HepG2 (cell line): ENCODE data around the gene TTF2. TPM values are rescaled to one million over a fixed set of nuclear protein-coding genes. Genes with fewer than 3 reads are reported as not detected.

ENCODE experiments used
- ATAC-seq: fragments of 200-7000 bp; cut with Tn5 transposase; 3 replicates; pipeline ENCODE4 v1.9.1; 2020; ENCODE audit warnings: mild to moderate bottlenecking, moderate library complexity
- BruUV-seq: library from RNA; stranded (reverse); fragments of 400-500 nt; replicated peaks from 2 replicates; lab custom pipeline; 2021; lab: Mats Ljungman, UMichigan
- CTCF ChIA-PET: fragments of 300-600 bp; formaldehyde crosslinking; extraction: SDS; loops from one replicate; lab custom pipeline; 2021; ENCODE audit warnings: low total read pairs, inconsistent platforms, low intra/inter-chr PET ratio; lab: Yijun Ruan, JAX
- POLR2A ChIA-PET: fragments of 350-600 bp; sonication (Branson Sonifier 250); formaldehyde crosslinking; loops from one replicate; lab custom pipeline; 2020; ENCODE audit warnings: antibody characterized with exemption, inconsistent platforms; lab: Yijun Ruan, JAX
- DNase-seq: peaks from one replicate; pipeline ENCODE4 v3.0.0-alpha.2; 2015; ENCODE audit warnings: low spot score
- FAIRE-seq: peaks from 3 replicates; lab custom pipeline; 2011; peaks lifted over from hg19 to GRCh38; lab: Jason Lieb, UNC
- H2AFZ ChIP-seq: one replicate; pipeline ENCODE4 v1.6.1; 2011; ENCODE audit warnings: low read length, inconsistent platforms
- H3K27ac ChIP-seq: fragments of 300-600 bp; 3 replicates; pipeline ENCODE4 v1.8.0; 2011; ENCODE audit warnings: mixed run types, mild to moderate bottlenecking, mixed read lengths, low read length, inconsistent platforms; ENCODE audit not compliant: insufficient read depth; ENCODE audit errors: extremely low read length
- H3K27me3 ChIP-seq, 2 experiments: fragments of 200-600 bp in 1 of 2; 2 replicates in 1 of 2; 3 replicates in 1 of 2; pipeline versions ENCODE4 v1.6.0 to v1.8.0; 2011; ENCODE audit warnings: low read length in 2 of 2, mild to moderate bottlenecking in 2 of 2, moderate library complexity in 2 of 2, inconsistent platforms in 1 of 2; ENCODE audit not compliant: insufficient read depth in 2 of 2, control insufficient read depth in 1 of 2
- H3K36me3 ChIP-seq, 2 experiments: fragments of 200-600 bp in 1 of 2; replicated peaks in 1 of 2; 2 replicates in 1 of 2; 3 replicates in 1 of 2; pipeline versions ENCODE4 v1.5.1 to v1.8.0; 2011; ENCODE audit warnings: low read length in 2 of 2, inconsistent platforms in 1 of 2; ENCODE audit not compliant: insufficient read depth in 2 of 2, control insufficient read depth in 1 of 2
- H3K4me1 ChIP-seq: 2 replicates; pipeline ENCODE4 v1.5.1; 2012; ENCODE audit warnings: low read length, inconsistent platforms; ENCODE audit not compliant: insufficient read depth
- H3K4me2 ChIP-seq: 2 replicates; pipeline ENCODE4 v1.6.0; 2011; ENCODE audit warnings: low read depth, low read length, inconsistent platforms
- H3K4me3 ChIP-seq, 3 experiments: fragments of 200-600 bp in 1 of 3; sonication (generic), shearing (Covaris generic) in 1 of 3; replicated peaks in 1 of 3; 2 replicates each; pipeline ENCODE4 v1.5.1; 2011 to 2016; ENCODE audit warnings: low read length in 3 of 3, inconsistent platforms in 2 of 3, low read depth in 2 of 3, mild to moderate bottlenecking in 2 of 3, control low read depth in 1 of 3, mixed read lengths in 1 of 3; ENCODE audit not compliant: insufficient read depth in 1 of 3
- H3K79me2 ChIP-seq: one replicate; pipeline ENCODE4 v1.6.1; 2011; ENCODE audit warnings: low read length, inconsistent platforms; ENCODE audit not compliant: insufficient read depth
- H3K9ac ChIP-seq: 2 replicates; pipeline ENCODE4 v1.6.0; 2011; ENCODE audit warnings: mild to moderate bottlenecking, low read depth, low read length, inconsistent platforms; ENCODE audit not compliant: insufficient read depth
- H3K9me3 ChIP-seq: 2 replicates; pipeline ENCODE4 v1.5.1; 2012; ENCODE audit warnings: mild to moderate bottlenecking, low read length
- H4K20me1 ChIP-seq: 2 replicates; pipeline ENCODE4 v1.6.0; 2011; ENCODE audit warnings: inconsistent platforms, mild to moderate bottlenecking, low read length, moderate library complexity; ENCODE audit not compliant: insufficient read depth
- EED ChIP-seq: sonication (generic); formaldehyde crosslinking; IDR thresholded peaks from 2 replicates; pipeline ENCODE4 v1.5.0; 2020; ENCODE audit warnings: mild to moderate bottlenecking, missing genetic modification reagents
- EHMT2 ChIP-seq: fragments of 200-600 bp; sonication (generic); IDR thresholded peaks from 2 replicates; pipeline ENCODE4 v1.7.0; 2017; ENCODE audit warnings: antibody characterized with exemption, low read depth, low read length, borderline replicate concordance
- KAT7 ChIP-seq: IDR thresholded peaks from 2 replicates; pipeline ENCODE4 v1.6.1; 2018; ENCODE audit warnings: borderline replicate concordance, missing compliant biosample characterization
- KDM5A ChIP-seq: fragments of 200-600 bp; sonication (generic); IDR thresholded peaks from 2 replicates; pipeline ENCODE4 v1.7.0; 2018; ENCODE audit warnings: antibody characterized with exemption, mild to moderate bottlenecking, low read length, borderline replicate concordance
- ONECUT2 ChIP-seq: sonication (generic); formaldehyde crosslinking; IDR thresholded peaks from 2 replicates; pipeline ENCODE4 v1.4.0; 2020; ENCODE audit warnings: missing genetic modification reagents
- PITX1 ChIP-seq: sonication (generic); formaldehyde crosslinking; IDR thresholded peaks from 2 replicates; pipeline ENCODE4 v1.5.1; 2020; ENCODE audit warnings: mild to moderate bottlenecking, missing genetic modification reagents
- POGZ ChIP-seq: sonication (generic); formaldehyde crosslinking; IDR thresholded peaks from 2 replicates; pipeline ENCODE4 v1.4.0; 2020; ENCODE audit warnings: mild to moderate bottlenecking, missing genetic modification reagents
- PRMT3 ChIP-seq: sonication (generic); formaldehyde crosslinking; IDR thresholded peaks from 2 replicates; pipeline ENCODE4 v1.8.1; 2022; ENCODE audit warnings: low read depth, mild to moderate bottlenecking, moderate library complexity, missing genetic modification reagents, borderline replicate concordance
- THYN1 ChIP-seq: sonication (generic); formaldehyde crosslinking; IDR thresholded peaks from 2 replicates; pipeline ENCODE4 v1.8.1; 2023; ENCODE audit warnings: low read depth, mild to moderate bottlenecking, moderate library complexity, missing genetic modification reagents, borderline replicate concordance
- XBP1 ChIP-seq: sonication (generic); formaldehyde crosslinking; IDR thresholded peaks from 2 replicates; pipeline ENCODE4 v1.5.0; 2020; ENCODE audit warnings: missing genetic modification reagents
- ZMAT3 ChIP-seq: sonication (generic); formaldehyde crosslinking; conservative IDR thresholded peaks from 2 replicates; pipeline ENCODE4 v1.7.0; 2021; ENCODE audit warnings: missing genetic modification reagents
- ZNF205 ChIP-seq: IDR thresholded peaks from 2 replicates; pipeline ENCODE4 v1.6.1; 2018; ENCODE audit warnings: missing biosample characterization, missing genetic modification reagents
- ZNF337 ChIP-seq: sonication (generic); formaldehyde crosslinking; IDR thresholded peaks from 2 replicates; pipeline ENCODE4 v1.5.1; 2020; ENCODE audit warnings: missing genetic modification reagents, low read depth, mild to moderate bottlenecking, borderline replicate concordance
- ZNF484 ChIP-seq: sonication (generic); formaldehyde crosslinking; IDR thresholded peaks from 2 replicates; pipeline ENCODE4 v1.5.1; 2020; ENCODE audit warnings: mild to moderate bottlenecking, low read depth, missing genetic modification reagents, borderline replicate concordance
- ZNF530 ChIP-seq: sonication (generic); formaldehyde crosslinking; IDR thresholded peaks from 2 replicates; pipeline ENCODE4 v1.5.0; 2020; ENCODE audit warnings: low read depth, mild to moderate bottlenecking, missing genetic modification reagents
- ZNF619 ChIP-seq: sonication (generic); formaldehyde crosslinking; IDR thresholded peaks from 2 replicates; pipeline ENCODE4 v1.4.0; 2020; ENCODE audit warnings: mild to moderate bottlenecking, missing genetic modification reagents
- ZNF775 ChIP-seq: sonication (generic); formaldehyde crosslinking; IDR thresholded peaks from 2 replicates; pipeline ENCODE4 v1.4.0; 2020; ENCODE audit warnings: missing genetic modification reagents, mild to moderate bottlenecking, moderate library complexity, borderline replicate concordance
- ZSCAN20 ChIP-seq: sonication (generic); formaldehyde crosslinking; IDR thresholded peaks from 2 replicates; pipeline ENCODE4 v1.4.0; 2020; ENCODE audit warnings: missing genetic modification reagents, mild to moderate bottlenecking, borderline replicate concordance
- WGBS: methylation state at CpG from one replicate; pipeline ENCODE4 v1.1.6; 2017; ENCODE audit warnings: low lambda C conversion rate; 5-methylcytosine and 5-hydroxymethylcytosine counted together
- in situ Hi-C: cut with HindIII; loops from 2 replicates; pipeline ENCODE4 v1.10.0; 2017; ENCODE audit warnings: low pct_unique_long_range_greater_than_20kb; ENCODE audit not compliant: extremely low pct_ligation_motif_present
- intact Hi-C: fragments of 100-400 bp; cut with micrococcal nuclease; formaldehyde crosslinking; loops from one replicate; pipeline ENCODE4 v1.10.0; 2022; ENCODE audit not compliant: unreplicated experiment
- polyA plus RNA-seq, 8 experiments: library from polyadenylated mRNA; depleted of rRNA in 3 of 8; stranded (reverse) in 7 of 8; unstranded in 1 of 8; fragments of >200 nt; fragmentation: Illumina TruSeq in 4 of 8; extraction: Trizol in 4 of 8; gene quantifications; 2 replicates each; pipeline versions ENCODE4 v1.2.1 to v1.2.3, GENCODE V29; 2011 to 2016; ENCODE audit warnings: low read depth in 4 of 8, missing spikeins in 1 of 8, mixed read lengths in 1 of 8; ENCODE audit not compliant: insufficient read depth in 1 of 8
- total RNA-seq, 5 experiments: library from RNA; depleted of rRNA; stranded (reverse); fragments of >200 nt; fragmentation: Illumina TruSeq; extraction: Trizol; gene quantifications; 2 replicates each; pipeline ENCODE4 v1.2.3, GENCODE V29; 2016; ENCODE audit warnings: low read depth in 1 of 5
- TF ChIP-seq, protein P1 (sequence below): sonication (generic); formaldehyde crosslinking; IDR thresholded peaks from 2 replicates; pipeline ENCODE4 v1.9.0; 2021; ENCODE audit warnings: missing genetic modification reagents, mild to moderate bottlenecking, borderline replicate concordance
- TF ChIP-seq, protein P2 (sequence below): sonication (generic); formaldehyde crosslinking; IDR thresholded peaks from 2 replicates; pipeline ENCODE4 v1.5.1; 2020; ENCODE audit warnings: missing genetic modification reagents, mild to moderate bottlenecking, borderline replicate concordance

TTF2 gene
- total and polyA plus RNA-seq, 2 of the 13 experiments (the other 11 are each of a cell fraction or from before 2014, with no cell fraction given) = 12.8 to 48.9 TPM

DNA sequence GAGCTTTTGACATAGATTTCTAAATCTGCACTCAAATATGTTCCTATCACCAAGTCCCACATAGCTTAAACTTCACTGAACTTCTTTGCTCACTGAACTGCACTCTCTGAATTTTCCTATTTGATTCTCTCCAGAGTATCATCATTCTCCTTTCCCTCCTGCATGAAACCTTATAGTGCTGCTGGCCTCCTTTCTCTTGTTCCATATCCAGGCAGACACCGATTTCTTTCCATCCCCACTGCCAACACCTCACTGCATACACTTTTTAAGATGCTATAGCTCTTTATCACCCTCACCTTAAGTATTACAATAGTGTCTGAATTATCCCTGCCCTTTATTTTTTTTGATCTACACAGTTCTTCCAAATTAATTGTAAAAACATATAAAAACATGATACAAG is 64.5 kb downstream of the TTF2 start:
- in situ Hi-C loops = loop anchor here (25.0 kb wide), 1 partner anchor 163 kb away; no protein-coding TSS in a partner anchor
- POLR2A ChIA-PET = no interaction called here
- BruUV-seq = no TSS peak
- no peak for FAIRE-seq
- TF ChIP-seq ZNF484 (no peak), POGZ (CRISPR knock-in tag) (no peak), EHMT2 (no peak), KAT7 (CRISPR knock-in tag) (no peak), ZNF530 (CRISPR knock-in tag) (no peak), PRMT3 (no peak), THYN1 (CRISPR knock-in tag) (no peak), EED (no peak), XBP1 (CRISPR knock-in tag) (no peak), ONECUT2 (CRISPR knock-in tag) (no peak), KDM5A (no peak), ZSCAN20 (CRISPR knock-in tag) (no peak), ZMAT3 (CRISPR knock-in tag) (no peak), ZNF775 (no peak), ZNF337 (no peak), ZNF619 (CRISPR knock-in tag) (no peak), ZNF205 (CRISPR knock-in tag) (no peak), PITX1 (CRISPR knock-in tag) (no peak)
- TF ChIP-seq, protein P1, sequence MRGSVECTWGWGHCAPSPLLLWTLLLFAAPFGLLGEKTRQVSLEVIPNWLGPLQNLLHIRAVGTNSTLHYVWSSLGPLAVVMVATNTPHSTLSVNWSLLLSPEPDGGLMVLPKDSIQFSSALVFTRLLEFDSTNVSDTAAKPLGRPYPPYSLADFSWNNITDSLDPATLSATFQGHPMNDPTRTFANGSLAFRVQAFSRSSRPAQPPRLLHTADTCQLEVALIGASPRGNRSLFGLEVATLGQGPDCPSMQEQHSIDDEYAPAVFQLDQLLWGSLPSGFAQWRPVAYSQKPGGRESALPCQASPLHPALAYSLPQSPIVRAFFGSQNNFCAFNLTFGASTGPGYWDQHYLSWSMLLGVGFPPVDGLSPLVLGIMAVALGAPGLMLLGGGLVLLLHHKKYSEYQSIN (CRISPR knock-in tag) = no peak
- TF ChIP-seq, protein P2, sequence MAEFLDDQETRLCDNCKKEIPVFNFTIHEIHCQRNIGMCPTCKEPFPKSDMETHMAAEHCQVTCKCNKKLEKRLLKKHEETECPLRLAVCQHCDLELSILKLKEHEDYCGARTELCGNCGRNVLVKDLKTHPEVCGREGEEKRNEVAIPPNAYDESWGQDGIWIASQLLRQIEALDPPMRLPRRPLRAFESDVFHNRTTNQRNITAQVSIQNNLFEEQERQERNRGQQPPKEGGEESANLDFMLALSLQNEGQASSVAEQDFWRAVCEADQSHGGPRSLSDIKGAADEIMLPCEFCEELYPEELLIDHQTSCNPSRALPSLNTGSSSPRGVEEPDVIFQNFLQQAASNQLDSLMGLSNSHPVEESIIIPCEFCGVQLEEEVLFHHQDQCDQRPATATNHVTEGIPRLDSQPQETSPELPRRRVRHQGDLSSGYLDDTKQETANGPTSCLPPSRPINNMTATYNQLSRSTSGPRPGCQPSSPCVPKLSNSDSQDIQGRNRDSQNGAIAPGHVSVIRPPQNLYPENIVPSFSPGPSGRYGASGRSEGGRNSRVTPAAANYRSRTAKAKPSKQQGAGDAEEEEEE (CRISPR knock-in tag) = no peak
- TF ChIP-seq, all 625 proteins: peak for 0
- H3K4me3 ChIP-seq = no peak overlapping the region
- DNase-seq = no peak
- H3K27ac ChIP-seq = no peak overlapping the region
- no peak overlapping the region for H2AFZ ChIP-seq
- CTCF ChIA-PET = no interaction called here
- no peak for ATAC-seq
- H3K9me3 ChIP-seq = no peaks in the 10 kb centered on the region
- H3K27me3 ChIP-seq = no peaks in the 10 kb centered on the region; a peak in 1 of 5 replicates
- H3K4me1 ChIP-seq = peaks cover 19% of the 10 kb centered on the region
- no peaks in the 10 kb centered on the region for H3K36me3 ChIP-seq
- no peaks in the 10 kb centered on the region for H3K79me2 ChIP-seq
- no peak overlapping the region for H3K4me2 ChIP-seq
- no peak overlapping the region for H3K9ac ChIP-seq
- H4K20me1 ChIP-seq = no peaks in the 10 kb centered on the region
- WGBS = 0% methylated on average over 1 of the region's 1 CpG
- intact Hi-C loops = loop anchor here (5.0 to 10.0 kb wide), 2 partner anchors 48 to 240 kb away; partner anchors contain the start of gene MAN1A2
